Hepatocyte (in vitro differentiated cells): Measurements from ENCODE around the gene ANKRD11.

Source experiments
- EZH2 ChIP-seq: fragments of 200-600 bp; sonication (generic); IDR thresholded peaks from 2 replicates; pipeline ENCODE4 v1.6.1; 2016; ENCODE audit warnings: antibody characterized with exemption, mild to moderate bottlenecking, borderline replicate concordance
- EZH2phosphoT487 ChIP-seq: fragments of 200-600 bp; sonication (generic); IDR thresholded peaks from one replicate; pipeline ENCODE4 v1.6.1; 2018; ENCODE audit warnings: antibody characterized with exemption, mild to moderate bottlenecking, low read depth, moderate library complexity; ENCODE audit not compliant: unreplicated experiment, severe bottlenecking
- TF ChIP-seq, protein P1 (sequence below): fragments of 200-600 bp; sonication (generic); IDR thresholded peaks from 2 replicates; pipeline ENCODE4 v1.5.1; 2016; ENCODE audit warnings: antibody characterized with exemption, mild to moderate bottlenecking; ENCODE audit not compliant: poor library complexity

- TF ChIP-seq, protein P1, sequence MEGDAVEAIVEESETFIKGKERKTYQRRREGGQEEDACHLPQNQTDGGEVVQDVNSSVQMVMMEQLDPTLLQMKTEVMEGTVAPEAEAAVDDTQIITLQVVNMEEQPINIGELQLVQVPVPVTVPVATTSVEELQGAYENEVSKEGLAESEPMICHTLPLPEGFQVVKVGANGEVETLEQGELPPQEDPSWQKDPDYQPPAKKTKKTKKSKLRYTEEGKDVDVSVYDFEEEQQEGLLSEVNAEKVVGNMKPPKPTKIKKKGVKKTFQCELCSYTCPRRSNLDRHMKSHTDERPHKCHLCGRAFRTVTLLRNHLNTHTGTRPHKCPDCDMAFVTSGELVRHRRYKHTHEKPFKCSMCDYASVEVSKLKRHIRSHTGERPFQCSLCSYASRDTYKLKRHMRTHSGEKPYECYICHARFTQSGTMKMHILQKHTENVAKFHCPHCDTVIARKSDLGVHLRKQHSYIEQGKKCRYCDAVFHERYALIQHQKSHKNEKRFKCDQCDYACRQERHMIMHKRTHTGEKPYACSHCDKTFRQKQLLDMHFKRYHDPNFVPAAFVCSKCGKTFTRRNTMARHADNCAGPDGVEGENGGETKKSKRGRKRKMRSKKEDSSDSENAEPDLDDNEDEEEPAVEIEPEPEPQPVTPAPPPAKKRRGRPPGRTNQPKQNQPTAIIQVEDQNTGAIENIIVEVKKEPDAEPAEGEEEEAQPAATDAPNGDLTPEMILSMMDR, result no peak
- no peak for TF ChIP-seq EZH2
- TF ChIP-seq EZH2phosphoT487, result no peak
Measured at GRCh38 chr16:89482150-89482816, 8.1 kb downstream of the ANKRD11 start.
